ENCODE results near the gene TLX2. TPM values are rescaled to one million over a fixed set of nuclear protein-coding genes. Genes with fewer than 3 reads are reported as not detected.

TLX2 gene
- total RNA-seq, 1 experiment from 2014 or later = 2.5 TPM

GRCh38 chr2:74505448-74506246 is 8.6 kb upstream of the TLX2 start:
- peak overlapping the region; percentile 89 for H3K9ac ChIP-seq (ENCODE audit: low read length)
- peak overlapping the region; percentile 69 for H3K27ac ChIP-seq (ENCODE audit: low read length)
- peak overlapping the region; percentile 78 for H3K4me3 ChIP-seq (ENCODE audit: low read length)
- no peaks in the 10 kb centered on the region for H4K20me1 ChIP-seq (ENCODE audit: insufficient read depth, low read depth, low read length)
- peaks cover 9% of the 10 kb centered on the region; the same call in 1 of the 2 replicates for H3K36me3 ChIP-seq (ENCODE audit: insufficient read depth, low read length)
- no peaks in the 10 kb centered on the region for H3K27me3 ChIP-seq (ENCODE audit: low read length)
- peaks cover 65% of the 10 kb centered on the region for H3K4me1 ChIP-seq (ENCODE audit: low read length)
- H3K9me2 ChIP-seq (replicated peaks; ENCODE audit: insufficient read depth, low read length) = no peaks in the 10 kb centered on the region
- H3K9me3 ChIP-seq (ENCODE audit: low read length) = no peaks in the 10 kb centered on the region
- H3K4me2 ChIP-seq (ENCODE audit: low read depth, low read length, poor library complexity, severe bottlenecking) = peak overlapping the region; percentile 89
- H3K79me2 ChIP-seq (ENCODE audit: low read length) = peaks cover 33% of the 10 kb centered on the region
- no peak overlapping the region for H2AFZ ChIP-seq (ENCODE audit: low read length)
- no peak for DNase-seq

GRCh38 chr2:74507145-74507925 is 6.9 kb upstream of the TLX2 start, which contains the start of gene PCGF1:
TSS of gene PCGF1 (minus strand) at chr2:74507695. CDS start at chr2:74507668, 27 bp downstream.
- Histone ChIP-seq H3K4me2 (ENCODE audit: low read depth, low read length, poor library complexity, severe bottlenecking) (peak within 1 kb of the TSS; percentile 89), H2AFZ (ENCODE audit: low read length) (peak within 1 kb of the TSS; percentile 88), H3K9me2 (replicated peaks; ENCODE audit: insufficient read depth, low read length) (no peaks in the 10 kb centered on the region), H3K9ac (ENCODE audit: low read length) (peak within 1 kb of the TSS; percentile 89), H3K79me2 (ENCODE audit: low read length) (peaks cover 27% of the 10 kb centered on the region), H3K27me3 (ENCODE audit: low read length) (no peaks in the 10 kb centered on the region), H3K4me3 (ENCODE audit: low read length) (peak within 1 kb of the TSS; percentile 78), H3K9me3 (ENCODE audit: low read length) (no peaks in the 10 kb centered on the region), H3K4me1 (ENCODE audit: low read length) (peaks cover 51% of the 10 kb centered on the region), H3K27ac (ENCODE audit: low read length) (peak within 1 kb of the TSS; percentile 88), H4K20me1 (ENCODE audit: insufficient read depth, low read depth, low read length) (no peaks in the 10 kb centered on the region), H3K36me3 (ENCODE audit: insufficient read depth, low read length) (peaks cover 9% of the 10 kb centered on the region; the same call in 1 of the 2 replicates)
- peak; percentile 100 for DNase-seq

- Histone ChIP-seq H4K20me1 (ENCODE audit: insufficient read depth, low read depth, low read length) (no peaks in the 10 kb centered on the region), H3K4me3 (ENCODE audit: low read length) (peak overlapping the region; percentile 78), H3K79me2 (ENCODE audit: low read length) (peaks cover 22% of the 10 kb centered on the region), H3K4me2 (ENCODE audit: low read depth, low read length, poor library complexity, severe bottlenecking) (peak overlapping the region; percentile 89), H3K9me3 (ENCODE audit: low read length) (no peaks in the 10 kb centered on the region), H3K36me3 (ENCODE audit: insufficient read depth, low read length) (peaks cover 9% of the 10 kb centered on the region; the same call in 1 of the 2 replicates), H3K9me2 (replicated peaks; ENCODE audit: insufficient read depth, low read length) (no peaks in the 10 kb centered on the region), H3K4me1 (ENCODE audit: low read length) (peaks cover 46% of the 10 kb centered on the region), H3K9ac (ENCODE audit: low read length) (peak overlapping the region; percentile 89), H2AFZ (ENCODE audit: low read length) (peak overlapping the region; percentile 60), H3K27ac (ENCODE audit: low read length) (peak overlapping the region; percentile 88; the same call in 1 of the 2 replicates), H3K27me3 (ENCODE audit: low read length) (no peaks in the 10 kb centered on the region)
- DNase-seq = no peak
Measured at GRCh38 chr2:74507926-74508520, 6.2 kb upstream of the TLX2 start.

GRCh38 chr2:74510272-74510671 is 4.0 kb upstream of the TLX2 start:
- Histone ChIP-seq H3K9me2 (replicated peaks; ENCODE audit: insufficient read depth, low read length) (no peaks in the 10 kb centered on the region), H2AFZ (ENCODE audit: low read length) (0 out of 2 replicates have a peak overlapping the region, but pooled peaks have one; percentile 7), H4K20me1 (ENCODE audit: insufficient read depth, low read depth, low read length) (no peaks in the 10 kb centered on the region), H3K4me1 (ENCODE audit: low read length) (peaks cover 29% of the 10 kb centered on the region), H3K4me2 (ENCODE audit: low read depth, low read length, poor library complexity, severe bottlenecking) (no peak overlapping the region), H3K79me2 (ENCODE audit: low read length) (peaks cover 16% of the 10 kb centered on the region), H3K27ac (ENCODE audit: low read length) (no peak overlapping the region), H3K27me3 (ENCODE audit: low read length) (no peaks in the 10 kb centered on the region), H3K36me3 (ENCODE audit: insufficient read depth, low read length) (peaks cover 8% of the 10 kb centered on the region; the same call in 1 of the 2 replicates), H3K4me3 (ENCODE audit: low read length) (no peak overlapping the region), H3K9me3 (ENCODE audit: low read length) (no peaks in the 10 kb centered on the region), H3K9ac (ENCODE audit: low read length) (no peak overlapping the region)
- no peak for DNase-seq

- H4K20me1 ChIP-seq (ENCODE audit: insufficient read depth, low read depth, low read length) = no peaks in the 10 kb centered on the region
- H3K4me2 ChIP-seq (ENCODE audit: low read depth, low read length, poor library complexity, severe bottlenecking) = no peak overlapping the region
- H3K27me3 ChIP-seq (ENCODE audit: low read length) = no peaks in the 10 kb centered on the region
- no peak overlapping the region for H3K9ac ChIP-seq (ENCODE audit: low read length)
- no peak overlapping the region for H3K27ac ChIP-seq (ENCODE audit: low read length)
- peaks cover 18% of the 10 kb centered on the region for H3K4me1 ChIP-seq (ENCODE audit: low read length)
- H3K4me3 ChIP-seq (ENCODE audit: low read length) = no peak overlapping the region
- no peaks in the 10 kb centered on the region for H3K9me3 ChIP-seq (ENCODE audit: low read length)
- H3K9me2 ChIP-seq (replicated peaks; ENCODE audit: insufficient read depth, low read length) = no peaks in the 10 kb centered on the region
- H3K79me2 ChIP-seq (ENCODE audit: low read length) = peaks cover 7% of the 10 kb centered on the region
- H3K36me3 ChIP-seq (ENCODE audit: insufficient read depth, low read length) = no peaks in the 10 kb centered on the region
- 0 out of 2 replicates have a peak overlapping the region, but pooled peaks have one; percentile 22 for H2AFZ ChIP-seq (ENCODE audit: low read length)
- no peak for DNase-seq
Measured at GRCh38 chr2:74511104-74511989, 2.9 kb upstream of the TLX2 start.

- Histone ChIP-seq H3K9ac (ENCODE audit: low read length) (no peak overlapping the region), H3K9me3 (ENCODE audit: low read length) (no peaks in the 10 kb centered on the region), H3K27me3 (ENCODE audit: low read length) (no peaks in the 10 kb centered on the region), H3K79me2 (ENCODE audit: low read length) (no peaks in the 10 kb centered on the region), H3K4me2 (ENCODE audit: low read depth, low read length, poor library complexity, severe bottlenecking) (no peak overlapping the region), H4K20me1 (ENCODE audit: insufficient read depth, low read depth, low read length) (no peaks in the 10 kb centered on the region), H3K9me2 (replicated peaks; ENCODE audit: insufficient read depth, low read length) (no peaks in the 10 kb centered on the region), H3K27ac (ENCODE audit: low read length) (no peak overlapping the region), H3K4me3 (ENCODE audit: low read length) (no peak overlapping the region), H2AFZ (ENCODE audit: low read length) (no peak overlapping the region), H3K4me1 (ENCODE audit: low read length) (peaks cover 11% of the 10 kb centered on the region), H3K36me3 (ENCODE audit: insufficient read depth, low read length) (no peaks in the 10 kb centered on the region)
- DNase-seq = no peak
Measured at GRCh38 chr2:74512744-74513604, 1.3 kb upstream of the TLX2 start.
